Lower leg skin (tissue), 4 donors: ENCODE data around the gene PLB1. TPM values are rescaled to one million over a fixed set of nuclear protein-coding genes. Genes with fewer than 3 reads are reported as not detected.

Source experiments
- DNase-seq, 2 donors: peaks; one replicate each; pipeline ENCODE4 v3.0.0-alpha.2; 2019; ENCODE audit warnings: low spot score in 2 of 2
- H3K4me3 ChIP-seq: fragments of 200-600 bp; sonication (generic); 2 replicates; pipeline ENCODE4 v1.5.1; 2017; ENCODE audit warnings: mild to moderate bottlenecking, low read depth; ENCODE audit not compliant: poor library complexity, severe bottlenecking
- CTCF ChIP-seq, 3 donors: fragments of 450-650 bp; IDR thresholded peaks; one replicate each; pipeline ENCODE4 v1.5.1; 2016; ENCODE audit warnings: antibody characterized with exemption in 3 of 3, mild to moderate bottlenecking in 3 of 3, moderate library complexity in 2 of 3
- POLR2A ChIP-seq, 2 donors: fragments of 450-650 bp; IDR thresholded peaks; one replicate each; pipeline ENCODE4 v1.6.1; 2016 to 2017; ENCODE audit warnings: antibody characterized with exemption in 2 of 2, mild to moderate bottlenecking in 1 of 2, moderate library complexity in 1 of 2
- WGBS, 2 donors: methylation state at CpG; one replicate each; pipeline ENCODE4 v1.1.5; 2018; 5-methylcytosine and 5-hydroxymethylcytosine counted together
- intact Hi-C: fragments of 100-400 bp; cut with DNase I; formaldehyde crosslinking; loops from one replicate; pipeline ENCODE4 v1.15.0; 2023; ENCODE audit warnings: low total_unique reads
- total RNA-seq, 4 donors: library from RNA; depleted of rRNA; stranded (reverse); fragments of >200 nt; gene quantifications; one replicate each; pipeline ENCODE4 v1.1.0, GENCODE V29; 2016

The PLB1 gene
- total RNA-seq, 4 donors from 2014 or later = 3.4 to 10.3 (median 8.9) TPM

- DNase-seq = no peak
- 84 to 96% methylated on average over 3 of the region's 3 CpGs for WGBS, 2 donors
- TF ChIP-seq CTCF (IDR thresholded peaks at IDR 0.05) (no peak), POLR2A (IDR thresholded peaks at IDR 0.05) (no peak)
- no peak overlapping the region for H3K4me3 ChIP-seq
- intact Hi-C loops = no loop called here
Measured at GRCh38 chr2:28602751-28603639, 107.1 kb downstream of the PLB1 start.

GRCh38 chr2:28603821-28604220 is 108.0 kb downstream of the PLB1 start:
- no peak for DNase-seq
- intact Hi-C loops = no loop called here
- no peak for TF ChIP-seq CTCF (IDR thresholded peaks at IDR 0.05)
- TF ChIP-seq POLR2A (IDR thresholded peaks at IDR 0.05) = no peak
- WGBS, 2 donors = 90 to 100% methylated on average over 2 to 10 of the region's 10 CpGs
- no peak overlapping the region for H3K4me3 ChIP-seq

GRCh38 chr2:28604284-28604843 is 108.5 kb downstream of the PLB1 start:
- intact Hi-C loops = no loop called here
- TF ChIP-seq CTCF (IDR thresholded peaks at IDR 0.05) (no peak), POLR2A (IDR thresholded peaks at IDR 0.05) (no peak)
- 85 to 89% methylated on average over 8 to 9 of the region's 9 CpGs for WGBS, 2 donors

GRCh38 chr2:28606986-28607441 is 111.2 kb downstream of the PLB1 start:
- TF ChIP-seq POLR2A (IDR thresholded peaks at IDR 0.05) = no peak
- TF ChIP-seq CTCF (IDR thresholded peaks at IDR 0.05) = no peak
- whole genome bisulfite sequencing, 2 donors = 72 to 88% methylated on average over 5 of the region's 5 CpGs
- intact Hi-C loops = no loop called here
- H3K4me3 ChIP-seq = no peak overlapping the region
- no peak for DNase-seq

More at GRCh38 chr2:28604284-28604843, 108.5 kb downstream of the PLB1 start:
- H3K4me3 ChIP-seq = no peak overlapping the region
- DNase-seq = no peak

GRCh38 chr2:28607730-28608499 is 112.1 kb downstream of the PLB1 start:
- 88 to 91% methylated on average over 8 of the region's 8 CpGs for WGBS, 2 donors
- intact Hi-C loops = no loop called here
- no peak overlapping the region for H3K4me3 ChIP-seq
- TF ChIP-seq POLR2A (IDR thresholded peaks at IDR 0.05) (no peak), CTCF (IDR thresholded peaks at IDR 0.05) (no peak)
- DNase-seq = no peak
